Large intestine (tissue), 3 donors: ENCODE results near the gene ZP3. TPM values are rescaled to one million over a fixed set of nuclear protein-coding genes. Genes with fewer than 3 reads are reported as not detected.
"Not testable (repeated sequence)": the region's sequence is repeated elsewhere in the genome, so short reads cannot be mapped to it uniquely, and the experiment has no call there.

ENCODE experiments used
- DNase-seq, 2 donors: peaks; one replicate each; pipeline versions ENCODE4 v3.0.0 to v3.0.0-alpha.2; 2013
- H3K27ac ChIP-seq: one replicate; pipeline ENCODE4 v1.5.1; 2013; ENCODE audit warnings: low read length
- H3K27me3 ChIP-seq: 2 replicates; pipeline ENCODE4 v1.6.1; 2013; ENCODE audit warnings: low read length; ENCODE audit not compliant: control insufficient read depth, insufficient read depth
- H3K36me3 ChIP-seq: 2 replicates; pipeline ENCODE4 v1.6.1; 2013; ENCODE audit warnings: low read length; ENCODE audit not compliant: control insufficient read depth, insufficient read depth
- H3K4me1 ChIP-seq: one replicate; pipeline ENCODE4 v1.6.1; 2013; ENCODE audit warnings: low read length; ENCODE audit not compliant: control insufficient read depth, insufficient read depth
- H3K4me3 ChIP-seq: one replicate; pipeline ENCODE4 v1.5.1; 2013; ENCODE audit warnings: low read length
- H3K9me3 ChIP-seq: one replicate; pipeline ENCODE4 v1.6.1; 2013; ENCODE audit warnings: mild to moderate bottlenecking, low read depth, low read length, moderate library complexity; ENCODE audit not compliant: control insufficient read depth
- WGBS: methylation state at CpG from one replicate; pipeline ENCODE4 v1.1.5; 2013; ENCODE audit warnings: low lambda C conversion rate; ENCODE audit not compliant: insufficient coverage; 5-methylcytosine and 5-hydroxymethylcytosine counted together
- polyA plus RNA-seq: library from polyadenylated mRNA; unstranded; fragments of 120-200 nt; gene quantifications from one replicate; pipeline ENCODE4 v1.2.1, GENCODE V29; 2013

Gene ZP3
- polyA plus RNA-seq, 1 donor, result 2.9 TPM

DNA sequence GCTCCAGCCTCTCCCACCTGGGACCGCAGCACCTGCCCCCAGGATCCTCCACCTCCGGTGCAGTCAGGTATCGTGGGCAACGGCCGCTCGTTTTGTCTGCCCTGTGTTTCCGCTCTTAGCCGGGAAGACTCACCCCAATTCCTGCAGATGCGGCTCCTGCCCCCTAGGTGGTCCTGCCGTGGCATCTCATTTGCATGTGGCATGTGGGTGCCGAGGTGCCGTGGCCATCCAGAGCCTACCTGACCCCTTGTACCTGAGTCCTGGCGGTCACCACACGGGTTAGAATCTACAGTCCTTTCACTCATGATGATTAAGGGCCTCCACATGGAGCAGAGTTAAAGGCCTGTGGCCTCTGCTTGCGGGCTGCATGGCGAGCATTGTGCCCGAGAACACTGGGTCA, 58.3 kb downstream of the ZP3 start:
- H3K27me3 ChIP-seq, DNase-seq, H3K4me3 ChIP-seq, H3K9me3 ChIP-seq, H3K4me1 ChIP-seq, H3K27ac ChIP-seq: not testable (repeated sequence)
- no CpG with 5 or more reads among the region's 17 CpGs for WGBS
- peaks cover 12% of the 10 kb centered on the region for H3K36me3 ChIP-seq

DNA sequence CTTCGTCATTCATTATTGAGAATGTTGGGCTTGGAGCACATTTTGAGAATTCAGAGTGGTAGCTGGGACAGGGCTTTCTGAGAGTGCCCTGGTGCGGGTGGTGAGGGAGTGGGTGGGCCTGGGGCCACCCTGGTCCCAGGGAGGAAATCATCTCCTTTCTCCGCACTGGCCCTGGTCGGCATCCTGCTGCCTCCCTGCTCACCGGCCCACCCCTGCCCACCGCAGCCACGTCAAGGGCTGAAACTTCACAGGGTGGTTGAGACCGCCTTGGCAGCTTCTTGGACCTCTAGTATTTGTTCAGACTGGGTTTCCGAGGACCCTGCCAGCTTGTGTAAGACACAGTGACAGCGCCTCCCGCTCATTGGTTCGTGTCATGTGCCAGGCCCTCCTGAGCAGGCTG, 59.7 kb downstream of the ZP3 start:
- H3K9me3 ChIP-seq, H3K27ac ChIP-seq, DNase-seq, H3K4me3 ChIP-seq, H3K27me3 ChIP-seq, H3K4me1 ChIP-seq: not testable (repeated sequence)
- peaks cover 12% of the 10 kb centered on the region for H3K36me3 ChIP-seq
- WGBS, result no CpG with 5 or more reads among the region's 12 CpGs

GRCh38 chr7:76485822-76486610, 61.3 kb downstream of the ZP3 start:
- not testable (repeated sequence) for H3K27ac ChIP-seq, H3K4me3 ChIP-seq, H3K4me1 ChIP-seq, H3K27me3 ChIP-seq, DNase-seq, H3K9me3 ChIP-seq
- WGBS, result no CpG with 5 or more reads among the region's 20 CpGs
- peaks cover 12% of the 10 kb centered on the region for H3K36me3 ChIP-seq

- not testable (repeated sequence) for H3K4me1 ChIP-seq, DNase-seq, H3K27me3 ChIP-seq, H3K4me3 ChIP-seq, H3K9me3 ChIP-seq, H3K27ac ChIP-seq
- peaks cover 12% of the 10 kb centered on the region for H3K36me3 ChIP-seq
- no CpG with 5 or more reads among the region's 5 CpGs for WGBS
These were observed 61.9 kb downstream of the ZP3 start for GRCh38 chr7:76486618-76487017.

GRCh38 chr7:76487969-76488368, 63.2 kb downstream of the ZP3 start:
- not testable (repeated sequence) for H3K4me1 ChIP-seq, H3K27me3 ChIP-seq, DNase-seq, H3K27ac ChIP-seq, H3K4me3 ChIP-seq, H3K36me3 ChIP-seq, H3K9me3 ChIP-seq
- WGBS, result no CpG with 5 or more reads among the region's 13 CpGs

Other genes with a start within 250 kb of the ZP3 start
- gene SRRM3, start 223.1 kb upstream of the ZP3 start, polyA plus RNA-seq, result 5.8 TPM
- 204 TPM for gene HSPB1, start 122.3 kb upstream of the ZP3 start, polyA plus RNA-seq
- gene YWHAG, start 66.0 kb upstream of the ZP3 start, polyA plus RNA-seq, result 94.7 TPM
- gene SSC4D, start 15.3 kb upstream of the ZP3 start, polyA plus RNA-seq, result 1.2 TPM
- gene DTX2, start 36.8 kb downstream of the ZP3 start, polyA plus RNA-seq, result 17.4 TPM
- gene UPK3B, start 85.6 kb downstream of the ZP3 start, polyA plus RNA-seq, result 48.0 TPM
- gene SPDYE16, start 118.3 kb downstream of the ZP3 start, polyA plus RNA-seq, result 1.2 TPM
- 18.5 TPM for gene POMZP3, start 202.3 kb downstream of the ZP3 start, polyA plus RNA-seq